IPS DF 4.7 (cell line): ENCODE measurements around the gene EVI2B.
"Not testable (repeated sequence)": the region's sequence is repeated elsewhere in the genome, so short reads cannot be mapped to it uniquely, and the experiment has no call there.

ENCODE experiments used
- DNase-seq: peaks from one replicate; pipeline ENCODE4 v3.0.0-alpha.2; 2013; ENCODE audit warnings: low spot score; ENCODE audit errors: extremely low read depth

The EVI2B gene, protein sequence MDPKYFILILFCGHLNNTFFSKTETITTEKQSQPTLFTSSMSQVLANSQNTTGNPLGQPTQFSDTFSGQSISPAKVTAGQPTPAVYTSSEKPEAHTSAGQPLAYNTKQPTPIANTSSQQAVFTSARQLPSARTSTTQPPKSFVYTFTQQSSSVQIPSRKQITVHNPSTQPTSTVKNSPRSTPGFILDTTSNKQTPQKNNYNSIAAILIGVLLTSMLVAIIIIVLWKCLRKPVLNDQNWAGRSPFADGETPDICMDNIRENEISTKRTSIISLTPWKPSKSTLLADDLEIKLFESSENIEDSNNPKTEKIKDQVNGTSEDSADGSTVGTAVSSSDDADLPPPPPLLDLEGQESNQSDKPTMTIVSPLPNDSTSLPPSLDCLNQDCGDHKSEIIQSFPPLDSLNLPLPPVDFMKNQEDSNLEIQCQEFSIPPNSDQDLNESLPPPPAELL

DNA sequence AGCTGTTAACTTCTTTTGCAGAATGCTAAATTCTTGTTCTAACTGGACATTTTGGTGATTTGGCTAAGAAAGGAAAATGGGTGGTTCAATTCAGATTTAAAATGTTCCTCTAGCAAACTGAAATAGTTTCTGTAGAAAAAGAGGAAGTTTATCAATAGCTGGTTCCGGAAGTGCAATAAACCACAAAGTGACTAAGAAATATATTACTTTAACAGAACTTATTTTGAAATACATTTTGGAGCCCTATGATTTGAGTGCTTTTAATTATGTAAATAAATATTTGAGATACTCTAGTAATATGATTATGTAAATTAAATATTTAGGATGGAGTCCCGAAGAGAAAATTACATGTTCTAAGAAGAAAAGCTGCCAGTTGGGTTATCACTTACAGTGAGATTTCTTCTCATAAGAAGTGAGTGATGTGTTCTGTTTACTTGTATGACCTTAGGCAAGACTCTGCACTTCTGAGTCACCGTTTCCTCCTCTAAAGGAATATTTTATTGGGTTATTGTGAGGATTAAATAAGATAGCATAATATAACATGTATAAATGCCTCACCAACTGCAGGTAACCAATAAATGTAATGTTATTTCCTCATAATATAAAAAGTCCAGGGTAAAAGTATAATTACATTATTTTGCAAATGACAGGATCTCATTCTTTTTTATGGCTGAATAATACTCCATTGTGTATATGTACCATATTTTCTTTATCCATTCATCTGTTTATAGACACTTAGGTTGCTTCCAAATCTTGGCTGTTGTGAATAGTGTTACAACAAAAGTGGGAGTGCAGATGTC is at the start of gene EVI2B:
Gene EVI2B, minus strand, starts transcription at position 73 of the 800 bp plus-strand sequence. CDS start 8,445 bp downstream, outside the sequence.
- DNase-seq: no peak

GRCh38 chr17:31357839-31358394 is 44.1 kb upstream of the EVI2B start:
- DNase-seq: no peak

GRCh38 chr17:31357091-31357490 is 43.2 kb upstream of the EVI2B start:
- DNase-seq: no peak

- no peak for DNase-seq
Observed at GRCh38 chr17:31355935-31356334, 42.1 kb upstream of the EVI2B start.

DNA sequence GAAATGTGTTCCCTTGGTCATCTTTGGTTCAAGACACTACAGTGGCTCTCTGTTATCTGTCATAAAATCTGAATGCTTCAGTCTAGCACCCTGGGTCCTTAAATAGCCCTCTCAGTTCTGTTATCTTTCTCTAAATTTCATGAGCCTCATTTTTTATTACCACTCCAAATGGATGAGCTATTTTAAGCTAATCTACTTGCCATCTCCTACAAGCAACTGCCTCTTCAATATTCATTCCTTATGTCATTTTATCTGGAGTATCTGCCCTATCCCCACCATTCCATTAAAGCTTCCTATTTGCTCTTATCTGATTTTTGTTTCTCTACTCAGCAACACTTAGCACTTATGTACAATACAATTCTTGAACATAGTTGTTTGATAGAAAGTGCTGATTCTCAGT is 35.6 kb upstream of the EVI2B start:
- no peak for DNase-seq

- not testable (repeated sequence) for DNase-seq
Observed at GRCh38 chr17:31345191-31345747, 31.4 kb upstream of the EVI2B start.

DNA sequence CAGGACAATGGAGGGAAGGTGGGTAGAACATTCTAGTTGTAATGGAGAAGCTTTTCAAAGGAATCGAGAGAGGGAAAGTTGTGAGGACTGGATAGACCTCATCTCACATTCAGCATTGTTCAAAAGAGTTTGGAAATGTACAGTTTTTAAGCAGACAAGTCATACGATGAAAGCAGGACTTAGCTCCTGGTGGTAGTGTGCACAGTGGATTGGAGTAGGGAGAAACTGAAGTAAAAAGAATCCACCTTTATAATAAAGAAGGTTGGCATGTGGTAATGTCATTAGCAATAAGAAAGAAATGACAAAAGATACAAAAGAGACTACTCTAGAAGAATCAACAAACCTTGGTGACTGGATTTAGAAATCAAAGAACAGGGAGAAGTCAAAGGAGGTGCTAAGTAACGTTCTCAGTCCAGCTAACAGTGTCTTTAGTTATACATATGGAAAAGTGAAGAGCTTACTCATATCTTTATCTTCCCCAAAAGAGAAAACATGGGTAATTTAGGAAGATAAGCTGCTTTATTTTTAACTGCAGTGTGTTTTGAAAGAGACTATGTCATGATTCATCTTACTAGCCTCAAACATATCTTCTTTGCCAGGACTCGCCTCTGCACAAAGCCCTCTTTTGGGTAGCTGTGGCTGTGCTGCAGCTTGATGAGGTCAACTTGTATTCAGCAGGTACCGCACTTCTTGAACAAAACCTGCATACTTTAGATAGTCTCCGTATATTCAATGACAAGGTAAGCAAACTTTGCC is 26.2 kb upstream of the EVI2B start:
- DNase-seq: no peak

DNA sequence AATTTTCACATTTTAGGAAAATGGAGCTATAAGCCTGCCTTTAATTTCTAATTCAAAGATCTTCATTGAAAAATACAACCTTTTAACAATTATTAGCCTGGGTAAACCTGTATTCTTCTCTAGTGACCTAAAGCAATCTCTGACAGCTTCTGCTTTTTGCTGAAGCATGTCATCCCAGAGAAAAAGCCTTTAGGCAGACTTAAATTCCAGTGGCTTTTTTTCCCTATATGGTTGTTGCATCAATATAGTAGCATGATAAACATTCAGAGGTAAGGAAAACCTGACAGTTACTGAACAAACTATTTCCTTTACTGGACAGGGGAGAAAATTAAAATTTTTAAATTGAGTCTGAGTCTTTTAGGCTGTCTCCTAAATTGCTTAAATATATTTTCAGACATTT is 15.4 kb upstream of the EVI2B start:
- no peak for DNase-seq

DNA sequence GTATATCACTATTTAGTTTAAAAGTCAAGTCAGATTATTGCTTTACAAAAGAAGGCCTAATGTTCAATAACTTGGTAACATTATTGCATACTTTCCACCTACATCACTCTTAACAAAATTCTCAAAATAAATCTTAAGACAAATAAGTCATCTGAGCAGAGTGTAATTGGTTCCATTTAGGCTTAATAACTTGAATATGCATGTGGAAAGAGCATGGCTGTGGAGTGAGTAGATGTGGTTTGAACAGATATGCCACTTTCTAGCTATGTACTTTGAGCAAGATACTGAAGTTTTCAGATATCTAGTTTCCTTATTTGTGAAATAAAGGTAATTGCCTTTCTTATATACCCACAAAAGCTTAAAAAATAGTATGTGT is 14.3 kb upstream of the EVI2B start:
- no peak for DNase-seq

GRCh38 chr17:31327534-31328159 is 13.8 kb upstream of the EVI2B start:
- no peak for DNase-seq

- DNase-seq: no peak
Observed at GRCh38 chr17:31323551-31323950, 9.7 kb upstream of the EVI2B start.

DNA sequence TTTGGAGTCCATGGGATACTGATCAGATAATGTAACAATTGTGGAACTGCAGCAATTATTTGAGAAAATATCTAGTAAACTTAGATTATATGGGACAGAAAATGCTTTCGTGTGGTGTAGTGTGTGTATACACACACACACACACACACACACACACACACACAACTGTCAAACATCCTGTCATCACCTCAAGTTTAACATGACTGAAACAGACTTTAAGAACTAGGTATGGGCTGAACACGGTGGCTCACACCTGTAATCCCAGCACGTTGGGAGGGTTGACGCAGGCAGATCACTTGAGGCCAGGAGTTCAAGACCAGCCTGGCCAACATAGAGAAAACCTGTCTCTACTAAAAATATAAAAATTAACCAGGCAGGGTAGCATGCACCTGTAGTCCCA is 8.1 kb upstream of the EVI2B start:
- DNase-seq: no peak

DNA sequence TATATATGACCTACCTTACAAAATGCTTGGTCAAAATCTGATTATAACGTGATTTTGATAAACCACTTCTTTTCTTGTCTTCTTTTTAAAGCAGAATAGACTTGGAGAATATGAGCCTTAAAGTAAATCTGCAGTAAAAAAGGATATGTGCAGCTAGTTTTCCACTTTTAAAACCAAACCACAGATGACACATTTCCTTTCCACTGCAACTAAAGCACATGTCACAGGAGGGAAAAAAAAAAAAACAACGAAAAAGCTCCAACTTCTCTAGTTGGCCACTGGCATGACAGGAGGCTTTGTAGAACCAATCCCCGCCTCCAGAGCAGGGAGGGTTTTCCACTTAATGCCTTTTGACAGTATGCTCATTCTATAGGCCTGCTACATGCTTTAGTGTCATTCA is 7.6 kb upstream of the EVI2B start, which contains the start of gene EVI2A:
Gene EVI2A, minus strand, starts transcription at position 142 of the 400 bp plus-strand sequence. CDS start 2,609 bp downstream, outside the sequence.
- DNase-seq: no peak

DNA sequence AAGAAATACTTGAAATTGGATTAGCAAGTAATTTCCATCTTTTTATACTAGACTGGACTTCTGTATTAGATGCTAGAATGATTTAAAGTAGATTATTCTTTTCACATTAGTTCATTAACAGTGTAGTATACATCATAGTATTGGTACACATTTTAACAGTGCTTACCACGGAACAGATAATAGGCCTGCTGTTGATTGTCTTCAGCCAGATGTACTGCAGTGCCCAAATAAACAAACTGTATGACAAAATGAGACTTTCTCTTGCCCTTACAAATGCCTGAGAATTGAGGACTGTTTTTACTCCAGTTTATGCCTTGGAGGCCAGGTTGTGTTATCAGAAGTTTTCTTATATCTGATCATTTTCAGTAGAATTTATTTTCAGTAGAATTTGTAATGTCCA is 6.9 kb upstream of the EVI2B start:
- no peak for DNase-seq

GRCh38 chr17:31320241-31320640 is 6.4 kb upstream of the EVI2B start:
- DNase-seq: no peak

DNA sequence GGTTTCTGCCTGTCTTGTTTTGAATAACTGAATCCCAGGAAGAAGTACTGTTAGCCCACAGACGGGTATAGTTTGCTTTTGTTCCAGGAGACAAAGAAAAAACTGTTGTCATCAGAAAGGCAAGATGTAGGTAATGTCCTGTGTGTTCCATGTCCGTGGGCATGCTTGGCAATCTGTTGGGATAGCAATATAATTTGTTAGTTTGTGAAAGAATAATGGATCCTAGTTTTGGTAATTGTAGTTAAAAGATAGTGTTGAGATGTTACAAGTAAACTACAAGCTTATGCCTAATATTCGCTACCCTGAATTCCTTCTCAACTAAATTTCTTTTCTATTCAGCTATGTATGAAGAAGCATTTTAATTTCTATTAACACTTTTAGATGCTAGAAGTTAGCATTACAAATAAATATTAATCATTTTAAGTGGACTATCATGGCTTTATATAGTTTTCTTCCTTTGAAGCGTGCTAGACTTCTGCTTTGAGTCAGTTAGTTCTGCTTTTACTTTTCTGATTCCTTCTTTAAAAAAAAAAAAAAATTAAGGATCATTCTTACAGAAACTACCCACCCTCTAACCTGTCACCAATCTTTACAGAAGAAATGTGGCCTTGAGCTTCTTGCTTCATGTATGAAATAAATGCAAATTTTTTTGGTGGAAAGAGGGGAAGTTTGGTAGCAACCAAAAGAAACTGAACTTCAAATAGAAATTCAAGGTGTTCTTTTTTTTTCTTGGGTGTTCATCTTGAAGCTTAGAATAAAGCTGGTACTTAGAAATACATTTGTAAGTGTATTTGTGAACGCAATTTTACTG is 5.2 kb upstream of the EVI2B start:
- no peak for DNase-seq

DNA sequence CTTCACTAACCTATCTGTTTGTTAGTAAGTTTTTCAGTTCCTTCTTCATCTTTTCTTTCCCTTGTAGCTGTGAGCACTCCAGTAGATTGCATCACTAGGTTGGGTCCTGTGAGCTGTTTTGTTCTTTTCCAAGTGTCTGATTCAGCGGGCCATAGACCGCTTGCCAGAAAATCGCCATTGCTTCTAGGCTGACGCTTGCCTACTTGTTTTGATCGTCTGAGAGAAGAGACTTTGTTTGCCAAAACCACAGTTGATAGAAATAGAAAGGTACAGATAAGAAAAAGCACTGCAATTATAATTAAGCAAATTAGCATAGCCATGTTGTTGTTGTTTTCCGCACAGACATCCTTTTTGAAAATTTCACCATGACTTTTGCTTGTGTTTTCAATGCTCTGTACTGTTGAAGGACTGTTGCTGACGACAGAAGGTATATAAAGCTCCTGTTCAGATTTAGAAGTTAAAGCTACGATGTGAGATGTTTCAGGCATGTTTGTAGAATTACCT is 4.5 kb upstream of the EVI2B start:
- no peak for DNase-seq

GRCh38 chr17:31314782-31315100 is 887 bp upstream of the EVI2B start:
- no peak for DNase-seq

DNA sequence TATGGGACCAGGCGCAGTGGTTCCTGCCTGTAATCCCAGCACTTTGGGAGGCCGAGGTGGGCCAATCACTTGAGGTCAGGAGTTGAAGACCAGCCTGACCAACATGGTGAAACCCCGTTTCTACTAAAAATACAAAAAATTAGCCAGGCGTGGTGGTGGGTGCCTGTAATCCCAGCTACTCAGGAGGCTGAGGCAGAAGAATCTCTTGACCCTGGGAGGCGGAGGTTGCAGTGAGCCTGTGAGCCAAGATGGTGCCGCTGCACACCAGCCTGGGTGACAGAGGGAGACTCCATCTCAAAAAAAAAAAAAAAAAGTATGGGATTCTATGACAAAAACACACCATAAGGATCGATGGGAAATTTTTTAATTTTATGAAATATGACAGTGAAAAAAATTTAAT is 1.6 kb downstream of the EVI2B start:
- DNase-seq: not testable (repeated sequence)

GRCh38 chr17:31311526-31311925 is 2.3 kb downstream of the EVI2B start:
- DNase-seq: no peak
